Measurements from ENCODE around the gene C1orf146.

GRCh38 chr1:92259350-92259749 is 41.6 kb downstream of the C1orf146 start:
- TF ChIP-seq CTCF (IDR thresholded peaks at IDR 0.05) (no peak), POLR2A (IDR thresholded peaks at IDR 0.05) (no peak)

All from lower leg skin (tissue), 3 donors.